Hematopoietic multipotent progenitor cell treated with erythropoietin and hydrocortisone succinate and interleukin-3 and kit ligand, for 17 days (in vitro differentiated cells): ENCODE results near the gene PEDS1.
"Not testable (repeated sequence)": the region's sequence is repeated elsewhere in the genome, so short reads cannot be mapped to it uniquely, and the experiment has no call there.

Source experiments
- DNase-seq: peaks from one replicate; pipeline ENCODE4 v3.0.0-alpha.2; 2015; ENCODE audit warnings: low spot score

The PEDS1 gene

DNA sequence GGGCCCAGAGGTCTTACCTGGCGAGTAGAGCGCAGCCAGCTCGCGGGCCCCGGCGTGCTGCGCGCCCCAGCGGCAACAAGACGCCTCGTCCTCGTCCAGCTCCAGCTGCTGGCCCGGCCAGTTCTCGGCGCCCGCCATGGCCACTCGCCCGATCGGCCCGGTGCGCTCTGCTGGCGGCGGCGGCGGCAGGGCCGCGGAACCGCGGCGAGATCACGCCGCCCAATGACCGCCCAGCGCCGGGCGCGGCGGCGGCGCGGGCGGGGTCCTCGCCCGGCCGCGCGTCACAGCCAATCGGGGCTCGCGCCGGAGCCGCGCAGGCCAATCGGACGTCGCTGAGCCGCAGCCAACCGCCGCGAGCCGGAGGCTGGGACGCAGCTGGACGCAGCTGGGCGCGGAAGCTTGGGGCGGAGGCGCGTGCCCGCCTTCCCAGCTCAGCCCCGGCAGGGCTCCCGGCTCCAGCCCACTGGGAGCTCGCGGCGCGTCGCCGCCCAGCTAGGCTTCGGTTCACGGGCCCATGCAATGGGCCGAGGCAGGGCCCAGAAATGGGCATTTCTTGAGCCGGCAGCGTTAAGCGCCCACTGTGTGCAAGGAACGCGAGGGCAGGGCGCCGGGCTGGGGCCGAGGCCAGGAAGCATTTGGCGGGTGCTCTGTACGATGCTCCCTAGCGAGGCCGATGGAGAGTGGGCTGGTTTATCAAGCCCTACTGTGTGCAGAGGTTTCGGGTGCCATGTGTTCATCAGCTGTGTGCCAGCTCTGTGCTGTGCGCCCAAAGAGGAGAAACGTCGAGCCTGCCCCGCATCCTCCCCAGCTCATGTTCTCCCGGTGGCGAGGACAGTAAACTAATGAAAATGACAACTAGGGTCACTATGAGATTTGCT lies at the start of gene PEDS1:
TSS of gene PEDS1 (minus strand) at position 224 of the 878 bp plus-strand sequence. CDS start at position 138, 86 bp downstream.
- peak; percentile 93 for DNase-seq

DNA sequence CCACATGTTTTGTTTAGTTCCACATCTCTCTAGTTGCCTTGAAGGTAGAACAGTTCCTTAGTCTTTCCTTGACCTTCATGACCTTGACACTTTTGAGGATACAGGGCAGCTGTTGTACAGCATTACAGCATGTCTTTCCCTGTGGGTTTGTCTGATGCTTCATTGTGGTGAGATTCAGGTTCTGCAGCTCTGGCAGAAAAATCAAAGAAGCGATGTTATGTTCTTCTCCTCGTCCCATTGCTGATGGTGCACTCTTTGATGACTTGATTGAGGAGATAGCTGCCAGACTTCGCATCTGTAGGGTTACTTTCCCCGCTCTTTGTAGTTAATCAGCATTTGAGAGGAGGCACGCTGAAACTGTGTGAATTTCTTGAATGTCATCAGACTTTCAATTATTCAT lies 49.2 kb upstream of the PEDS1 start:
- no peak for DNase-seq

DNA sequence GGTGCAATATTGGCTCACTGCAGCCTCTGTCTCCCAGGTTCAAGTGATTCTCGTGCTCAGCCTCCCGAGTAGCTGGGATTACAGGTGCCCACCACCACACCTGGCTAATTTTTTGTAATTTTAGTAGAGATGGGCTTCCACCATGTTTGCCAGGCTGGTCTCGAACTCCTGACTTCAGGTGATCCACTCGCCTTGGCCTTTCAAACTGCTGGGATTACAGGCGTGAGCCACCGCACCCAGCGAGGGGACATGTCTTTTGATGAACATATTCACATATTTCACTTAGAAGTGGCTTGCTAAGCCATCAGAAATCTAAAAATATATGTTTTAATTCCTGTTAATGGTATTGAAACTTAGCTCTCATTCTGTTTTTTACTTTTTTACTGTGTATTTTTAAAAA lies 48.2 kb upstream of the PEDS1 start:
- DNase-seq, result not testable (repeated sequence)

DNA sequence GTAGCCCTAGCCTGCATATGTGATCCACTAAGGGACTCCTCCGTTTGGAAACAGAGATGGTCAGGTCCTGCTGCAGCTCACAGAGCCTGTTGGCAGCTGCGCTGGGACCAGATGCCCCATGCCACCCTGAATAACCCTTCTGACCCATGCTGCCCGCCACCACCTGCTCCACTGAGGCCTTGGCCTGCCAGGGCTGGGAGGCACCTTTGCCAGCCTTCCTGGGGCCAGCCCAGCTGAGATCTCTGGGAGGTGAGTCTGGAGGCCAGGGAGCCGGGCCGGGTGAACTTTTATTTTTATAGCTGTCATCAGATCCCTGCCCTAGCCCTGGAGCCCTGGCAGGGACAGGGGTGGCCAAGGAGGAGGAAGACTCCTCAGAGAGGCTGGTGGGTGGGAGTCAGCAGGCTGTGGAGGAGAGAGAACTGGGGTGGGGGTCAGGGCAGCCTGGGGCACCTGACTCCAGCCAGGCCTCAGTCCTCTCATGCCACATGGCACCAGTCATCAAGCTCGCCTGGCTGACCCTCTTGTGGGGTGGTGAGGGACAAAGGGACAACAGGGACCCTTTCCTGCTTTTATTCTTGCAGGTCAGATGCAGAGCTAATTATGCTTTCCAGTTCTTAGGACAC lies 47.1 kb upstream of the PEDS1 start:
- DNase-seq, result no peak

DNA sequence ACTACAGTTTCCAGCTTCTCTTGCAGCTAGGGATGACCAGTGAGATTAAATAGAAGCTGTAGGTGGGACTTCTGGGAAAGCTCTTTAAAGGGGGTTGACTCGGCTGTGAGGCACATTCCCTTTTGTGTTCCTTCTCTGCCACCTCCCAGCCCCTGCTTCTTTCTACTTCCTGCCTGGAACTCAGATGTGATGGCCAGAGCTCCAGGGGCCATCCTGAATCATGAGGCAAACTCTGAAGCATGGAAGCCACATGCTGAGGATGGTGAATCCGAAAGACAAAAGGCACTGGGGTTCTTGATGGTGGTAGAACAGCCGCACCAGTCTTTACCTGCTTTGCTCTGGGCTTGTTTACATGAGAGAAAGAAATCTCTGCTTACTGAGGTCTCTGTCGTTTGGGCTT lies 46.2 kb upstream of the PEDS1 start:
- DNase-seq, result no peak

DNA sequence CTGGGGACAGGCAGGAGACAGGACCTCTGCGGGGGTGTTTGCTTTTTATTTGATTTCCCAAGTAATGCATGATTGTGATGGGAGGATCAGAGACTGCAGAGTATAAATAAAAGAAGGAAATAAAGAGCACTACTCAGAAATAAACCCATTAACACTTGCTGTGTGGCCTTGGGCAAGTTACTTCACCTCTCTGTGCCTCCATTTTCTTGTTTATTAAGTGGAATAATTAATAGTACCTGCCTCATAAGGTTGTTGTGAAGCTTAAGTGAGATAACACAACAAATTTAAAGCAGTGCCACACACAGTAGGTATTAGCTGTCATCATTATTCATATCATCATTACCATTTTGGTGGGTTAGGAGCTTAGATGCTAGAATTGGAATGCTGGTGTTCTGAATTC lies 45.2 kb upstream of the PEDS1 start:
- DNase-seq, result no peak

DNA sequence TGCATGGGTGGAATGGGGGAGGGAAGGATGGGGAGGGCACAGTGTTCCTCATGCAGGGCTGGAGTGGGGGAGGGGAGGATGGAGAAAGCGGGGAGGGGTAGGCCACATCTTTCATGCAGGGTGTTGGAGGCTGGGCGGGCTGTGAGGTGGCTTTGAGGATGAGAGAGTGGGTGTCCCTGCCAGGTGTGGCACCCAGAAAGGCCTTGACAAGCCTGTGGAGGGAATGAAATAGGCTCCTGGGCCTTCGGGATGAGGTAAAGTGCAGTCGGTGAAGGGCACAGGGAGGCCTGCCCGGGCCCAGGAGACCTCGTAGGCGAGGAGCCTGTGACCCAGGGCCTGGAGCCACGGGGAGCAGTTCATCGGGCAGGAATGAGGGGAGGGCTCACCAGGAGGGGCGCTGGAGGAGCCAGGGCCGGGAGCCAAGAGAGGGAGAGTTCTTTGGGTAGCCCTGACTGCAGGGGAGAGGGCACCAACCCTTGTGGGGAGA lies 44.7 kb upstream of the PEDS1 start:
- no peak for DNase-seq

DNA sequence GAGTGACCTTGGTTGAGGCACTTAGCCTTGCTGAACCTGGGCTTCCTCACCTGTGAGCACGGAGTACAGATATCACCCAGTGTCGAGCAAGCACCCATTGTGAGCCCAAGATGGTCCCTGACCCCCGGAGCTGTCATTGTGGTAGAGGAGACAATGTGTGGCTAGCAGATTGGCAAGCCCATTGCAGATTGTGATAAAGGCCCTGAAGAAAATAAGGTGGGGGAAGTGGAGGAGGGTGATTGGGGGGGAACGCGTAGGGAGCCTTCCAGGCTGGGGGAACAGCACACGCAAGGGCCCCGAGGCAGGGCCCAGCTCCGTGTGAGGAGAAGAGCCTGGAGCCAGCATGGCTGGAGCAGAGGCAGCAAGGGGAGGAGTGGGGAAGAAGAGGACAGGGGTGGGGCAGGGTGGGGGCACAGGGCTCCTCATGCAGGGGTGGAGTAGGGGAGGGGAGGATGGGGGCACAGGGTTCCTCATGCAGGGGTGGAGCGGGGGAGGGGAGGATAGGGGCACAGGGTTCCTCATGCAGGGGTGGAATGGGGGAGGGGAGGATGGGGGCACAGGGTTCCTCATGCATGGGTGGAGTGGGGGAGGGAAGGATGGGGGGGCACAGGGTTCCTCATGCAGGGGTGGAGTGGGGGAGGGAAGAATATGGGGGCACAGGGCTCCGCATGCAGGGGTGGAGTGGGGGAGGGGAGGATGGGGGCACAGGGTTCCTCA lies 44.1 kb upstream of the PEDS1 start:
- DNase-seq, result no peak

DNA sequence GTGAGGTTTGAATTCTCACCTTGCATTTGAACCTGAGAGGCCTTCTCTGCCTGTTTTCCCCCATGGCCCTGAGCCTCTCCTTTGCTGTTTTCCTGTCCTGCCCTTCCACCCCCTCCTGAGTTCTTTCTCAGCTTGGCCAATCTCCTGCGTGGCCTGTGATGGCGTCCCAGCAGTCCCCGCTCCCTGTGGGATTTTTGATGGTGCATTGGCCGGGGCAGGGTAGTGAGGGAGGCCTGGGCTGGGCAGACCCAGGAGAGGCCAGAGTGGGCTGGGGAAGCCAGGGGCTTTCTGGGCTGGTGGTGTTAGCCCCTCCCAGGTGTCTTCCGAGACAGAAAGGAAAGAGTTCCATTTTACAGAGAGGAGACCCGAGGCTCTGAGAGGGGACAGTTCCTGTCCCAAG lies 43.4 kb upstream of the PEDS1 start:
- DNase-seq, result no peak

DNA sequence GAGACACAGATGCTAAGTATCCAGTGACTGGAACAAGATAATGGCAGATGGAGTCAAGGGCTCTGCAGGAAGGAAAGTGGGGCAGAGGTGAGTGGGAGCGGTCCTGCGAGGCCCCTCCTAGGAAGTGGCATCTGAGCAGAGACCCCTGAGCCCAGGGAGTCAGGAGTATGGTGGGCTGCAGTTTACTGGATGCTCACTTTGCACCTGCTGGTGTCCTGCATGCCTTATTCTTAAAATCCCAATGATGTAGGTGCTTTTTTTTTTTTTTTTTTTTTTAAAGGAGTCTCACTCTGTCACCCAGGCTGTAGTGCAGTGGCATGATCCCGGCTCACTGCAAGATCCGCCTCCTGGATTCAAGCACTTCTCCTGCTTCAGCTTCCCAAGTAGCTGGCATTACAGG lies 42.7 kb upstream of the PEDS1 start:
- no peak for DNase-seq

DNA sequence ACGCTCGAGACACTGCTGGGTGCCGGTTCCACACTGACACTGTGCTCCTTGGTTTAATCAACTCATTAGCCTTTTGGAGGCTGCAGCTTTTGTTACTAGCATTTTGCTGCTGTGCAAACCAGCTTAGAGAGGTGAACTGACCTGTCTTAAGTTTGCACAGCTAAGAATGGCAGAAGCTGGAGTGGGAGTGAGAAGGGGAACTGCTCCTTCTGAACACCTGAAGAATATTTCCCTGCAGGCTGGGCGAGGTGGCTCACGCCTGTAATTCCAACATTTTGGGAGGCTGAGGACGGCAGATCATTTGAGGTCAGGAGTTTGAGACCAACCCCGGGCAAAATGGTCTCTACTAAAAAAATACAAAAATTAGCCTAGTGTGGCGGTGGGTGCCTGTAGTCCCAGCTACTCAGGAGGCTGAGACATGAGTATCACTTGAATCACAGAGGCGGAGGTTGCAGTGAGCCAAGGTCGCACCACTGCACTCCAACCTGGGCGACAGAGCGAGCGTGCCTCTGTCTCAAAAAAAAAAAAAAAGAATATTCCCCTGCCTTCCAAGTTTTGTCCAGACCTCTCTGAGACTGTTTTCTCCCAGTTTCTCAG lies 42.1 kb upstream of the PEDS1 start:
- DNase-seq, result no peak

DNA sequence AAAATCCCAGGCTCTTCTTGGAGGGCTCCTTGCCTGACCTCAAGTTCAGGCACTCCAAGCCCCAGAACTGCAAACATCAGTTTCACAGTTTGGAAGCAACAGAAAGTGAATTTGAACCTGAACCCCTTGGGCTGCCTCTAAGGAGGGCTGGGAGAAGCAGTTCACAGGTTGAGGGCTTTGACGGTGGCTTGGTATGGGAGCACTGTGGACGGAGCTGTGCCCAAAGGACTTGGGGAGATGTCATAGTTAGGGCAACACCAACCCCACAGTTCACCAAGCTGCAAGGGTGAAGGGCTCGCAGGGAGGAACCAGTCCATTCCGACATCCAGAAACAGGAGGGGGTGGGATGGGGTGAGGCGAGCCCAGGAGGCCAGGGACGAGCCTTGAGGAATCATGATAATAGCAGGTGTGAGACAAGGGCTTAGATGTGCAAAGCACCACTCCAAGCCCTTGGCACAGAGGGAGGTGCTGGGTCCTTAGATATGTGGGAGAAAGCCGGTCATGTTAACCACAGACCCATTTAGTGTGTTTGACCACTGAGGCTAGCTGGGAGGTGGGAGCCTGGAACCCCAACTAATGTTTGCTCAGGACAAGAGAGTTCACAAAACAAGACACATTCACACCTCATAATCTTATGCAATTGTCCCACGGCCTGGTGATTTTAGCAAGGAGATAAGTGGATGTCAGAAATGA lies 41.5 kb upstream of the PEDS1 start:
- DNase-seq, result peak; percentile 31

DNA sequence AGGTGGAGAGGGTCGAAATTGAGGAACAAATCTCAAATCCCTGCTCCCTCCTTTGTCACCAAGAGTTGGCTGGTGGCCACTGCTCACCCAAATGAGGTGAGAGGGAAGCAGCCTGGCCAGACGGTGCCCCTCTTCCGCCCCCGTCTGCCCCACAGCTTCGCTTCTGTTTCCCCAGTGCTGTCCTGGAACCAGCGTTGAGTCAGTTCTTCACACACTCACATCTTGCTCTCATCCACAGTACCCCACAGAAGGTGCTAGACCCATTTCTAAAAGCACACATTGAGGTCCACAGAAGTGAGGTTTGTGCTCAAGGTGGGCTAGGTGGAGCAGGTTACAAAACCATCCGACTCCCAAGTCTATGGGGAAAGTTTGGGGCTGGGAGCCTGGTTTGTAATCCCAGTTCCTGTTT lies 40.9 kb upstream of the PEDS1 start:
- no peak for DNase-seq

DNA sequence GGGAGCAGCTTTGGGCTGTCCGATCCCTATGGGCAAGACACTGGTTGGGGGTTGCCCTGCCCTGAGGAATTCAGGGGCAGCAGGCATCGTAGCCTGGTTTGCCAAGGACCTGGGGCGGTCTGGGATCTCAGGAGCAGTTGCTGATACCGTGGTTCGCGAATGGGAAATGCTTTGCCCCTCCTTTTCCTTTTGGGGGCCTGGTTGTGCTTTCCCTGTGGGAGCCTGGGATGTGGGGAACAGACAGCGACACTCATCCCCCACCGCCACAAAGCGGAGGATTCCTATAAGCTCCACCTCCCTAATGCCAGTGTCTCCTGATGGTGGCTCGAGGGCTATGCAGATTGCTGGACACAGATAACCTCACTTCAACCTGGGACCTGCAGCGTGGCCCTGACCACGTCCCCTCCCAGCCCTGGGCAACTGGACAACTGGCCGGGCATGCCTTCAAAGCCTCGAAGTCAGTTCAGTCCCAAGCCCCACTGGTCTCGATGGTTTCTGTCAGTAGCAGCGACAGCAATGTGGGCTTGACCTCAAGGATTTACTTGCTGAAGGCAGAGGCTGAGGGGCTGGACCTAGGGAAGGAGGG lies 40.4 kb upstream of the PEDS1 start:
- DNase-seq, result peak; percentile 25

DNA sequence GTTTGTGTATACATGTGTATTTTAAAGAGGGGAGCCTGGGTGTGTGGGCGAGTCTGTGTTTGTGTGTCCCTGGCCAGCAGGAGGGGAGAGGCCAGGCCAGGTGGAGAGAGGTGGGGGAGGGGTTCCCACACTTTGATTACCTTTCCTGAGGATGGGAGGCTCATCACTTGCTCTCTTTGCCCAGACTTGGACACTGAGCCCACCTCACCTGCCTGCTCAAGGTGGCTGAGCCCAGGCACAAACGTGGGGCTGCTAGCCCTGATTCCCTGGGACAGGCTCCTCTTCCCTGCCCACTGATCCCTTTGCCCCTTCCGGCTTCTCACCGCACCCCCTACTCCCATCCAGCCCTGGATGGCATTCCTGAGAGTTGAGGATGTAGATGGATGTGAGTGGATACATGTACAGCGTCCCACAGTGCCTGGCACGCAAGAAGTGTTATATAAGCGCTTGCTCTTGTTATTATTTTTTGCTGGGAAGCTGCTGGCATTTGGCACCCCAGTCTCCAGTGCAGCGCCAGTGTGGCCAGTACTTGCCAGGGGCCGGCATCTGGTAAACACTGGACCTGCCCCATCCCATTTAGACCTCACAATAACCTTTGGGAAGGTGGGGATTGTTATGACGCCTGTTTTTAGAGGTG lies 39.8 kb upstream of the PEDS1 start:
- peak; percentile 56 for DNase-seq

DNA sequence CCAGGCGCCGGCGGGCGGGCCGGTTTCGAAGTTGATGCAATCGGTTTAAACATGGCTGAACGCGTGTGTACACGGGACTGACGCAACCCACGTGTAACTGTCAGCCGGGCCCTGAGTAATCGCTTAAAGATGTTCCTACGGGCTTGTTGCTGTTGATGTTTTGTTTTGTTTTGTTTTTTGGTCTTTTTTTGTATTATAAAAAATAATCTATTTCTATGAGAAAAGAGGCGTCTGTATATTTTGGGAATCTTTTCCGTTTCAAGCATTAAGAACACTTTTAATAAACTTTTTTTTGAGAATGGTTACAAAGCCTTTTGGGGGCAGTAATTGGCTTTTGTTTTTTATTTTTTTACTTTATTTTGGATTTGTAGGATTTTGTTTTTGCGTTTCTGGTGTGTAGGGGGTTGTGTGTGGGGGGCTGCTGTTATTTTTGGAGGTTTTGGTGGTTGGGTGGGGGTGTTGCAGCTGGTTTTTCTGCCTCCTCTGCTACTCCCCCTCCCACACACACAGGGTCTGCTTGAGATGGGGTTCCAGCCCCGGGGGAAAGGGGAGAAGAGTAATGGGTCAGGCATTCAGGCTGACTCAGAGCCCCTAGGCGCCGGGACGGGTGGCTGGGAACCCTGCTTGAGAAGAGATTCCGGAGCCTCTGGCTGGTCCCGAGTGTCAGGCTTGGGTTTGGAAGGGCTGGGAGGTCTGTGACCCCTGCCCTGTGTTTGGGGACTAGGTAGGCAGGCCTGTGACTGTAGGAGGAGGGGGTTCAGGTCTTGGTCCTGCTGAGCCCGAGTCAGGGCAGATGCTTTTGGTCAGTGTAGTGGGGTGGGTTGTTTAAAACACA lies 39.1 kb upstream of the PEDS1 start:
- DNase-seq, result peak; percentile 93

DNA sequence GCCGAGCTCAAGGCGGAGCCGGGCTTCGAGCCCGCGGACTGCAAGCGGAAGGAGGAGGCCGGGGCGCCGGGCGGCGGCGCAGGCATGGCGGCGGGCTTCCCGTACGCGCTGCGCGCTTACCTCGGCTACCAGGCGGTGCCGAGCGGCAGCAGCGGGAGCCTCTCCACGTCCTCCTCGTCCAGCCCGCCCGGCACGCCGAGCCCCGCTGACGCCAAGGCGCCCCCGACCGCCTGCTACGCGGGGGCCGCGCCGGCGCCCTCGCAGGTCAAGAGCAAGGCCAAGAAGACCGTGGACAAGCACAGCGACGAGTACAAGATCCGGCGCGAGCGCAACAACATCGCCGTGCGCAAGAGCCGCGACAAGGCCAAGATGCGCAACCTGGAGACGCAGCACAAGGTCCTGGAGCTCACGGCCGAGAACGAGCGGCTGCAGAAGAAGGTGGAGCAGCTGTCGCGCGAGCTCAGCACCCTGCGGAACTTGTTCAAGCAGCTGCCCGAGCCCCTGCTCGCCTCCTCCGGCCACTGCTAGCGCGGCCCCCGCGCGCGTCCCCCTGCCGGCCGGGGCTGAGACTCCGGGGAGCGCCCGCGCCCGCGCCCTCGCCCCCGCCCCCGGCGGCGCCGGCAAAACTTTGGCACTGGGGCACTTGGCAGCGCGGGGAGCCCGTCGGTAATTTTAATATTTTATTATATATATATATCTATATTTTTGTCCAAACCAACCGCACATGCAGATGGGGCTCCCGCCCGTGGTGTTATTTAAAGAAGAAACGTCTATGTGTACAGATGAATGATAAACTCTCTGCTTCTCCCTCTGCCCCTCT lies 38.2 kb upstream of the PEDS1 start:
- no peak for DNase-seq

DNA sequence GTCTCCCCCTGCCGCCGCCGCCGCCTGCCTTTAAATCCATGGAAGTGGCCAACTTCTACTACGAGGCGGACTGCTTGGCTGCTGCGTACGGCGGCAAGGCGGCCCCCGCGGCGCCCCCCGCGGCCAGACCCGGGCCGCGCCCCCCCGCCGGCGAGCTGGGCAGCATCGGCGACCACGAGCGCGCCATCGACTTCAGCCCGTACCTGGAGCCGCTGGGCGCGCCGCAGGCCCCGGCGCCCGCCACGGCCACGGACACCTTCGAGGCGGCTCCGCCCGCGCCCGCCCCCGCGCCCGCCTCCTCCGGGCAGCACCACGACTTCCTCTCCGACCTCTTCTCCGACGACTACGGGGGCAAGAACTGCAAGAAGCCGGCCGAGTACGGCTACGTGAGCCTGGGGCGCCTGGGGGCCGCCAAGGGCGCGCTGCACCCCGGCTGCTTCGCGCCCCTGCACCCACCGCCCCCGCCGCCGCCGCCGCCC lies 37.6 kb upstream of the PEDS1 start:
- peak; percentile 57 for DNase-seq
